ENCODE results near the gene RCAN2. TPM values are rescaled to one million over a fixed set of nuclear protein-coding genes. Genes with fewer than 3 reads are reported as not detected.

Gene RCAN2
- total RNA-seq, 1 experiment from 2014 or later = 3.7 TPM

DNA sequence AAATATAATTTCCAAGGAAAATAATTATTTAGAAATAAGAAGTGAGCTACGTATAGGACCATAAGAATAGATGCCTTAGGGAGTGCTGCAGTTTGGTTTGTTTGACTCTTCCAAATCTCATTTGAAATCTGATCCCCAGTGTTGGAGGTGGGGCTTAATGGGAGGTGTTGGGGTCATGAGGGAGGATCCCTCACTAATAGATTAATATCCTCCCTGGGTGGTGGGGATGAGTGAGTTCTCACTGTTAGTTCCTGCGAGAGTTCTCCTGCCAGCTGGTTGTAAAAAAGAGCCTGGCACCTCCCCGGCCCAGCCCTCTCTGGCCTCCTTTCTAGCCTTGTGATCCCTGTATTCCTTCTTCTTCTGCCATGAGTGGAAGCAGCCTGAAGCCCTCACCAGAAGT, 69.3 kb downstream of the RCAN2 start:
- Mint-ChIP-seq H3K9me3 (ENCODE audit: low read depth, unreplicated experiment) (no peaks in the 10 kb centered on the region), H3K4me3 (ENCODE audit: low read depth, unreplicated experiment) (no peak overlapping the region), H3K4me1 (ENCODE audit: low read depth, unreplicated experiment) (peaks cover 9% of the 10 kb centered on the region), H3K27ac (ENCODE audit: unreplicated experiment) (no peak overlapping the region), H3K27me3 (ENCODE audit: unreplicated experiment) (no peaks in the 10 kb centered on the region), H3K36me3 (ENCODE audit: insufficient read depth, unreplicated experiment) (peaks cover 4% of the 10 kb centered on the region)
- CTCF ChIA-PET = no interaction called here
- BruUV-seq (replicated peaks) = no TSS peak
- intact Hi-C loops (cut with micrococcal nuclease; ENCODE audit: unreplicated experiment) = no loop called here
- TF ChIP-seq, protein P1, sequence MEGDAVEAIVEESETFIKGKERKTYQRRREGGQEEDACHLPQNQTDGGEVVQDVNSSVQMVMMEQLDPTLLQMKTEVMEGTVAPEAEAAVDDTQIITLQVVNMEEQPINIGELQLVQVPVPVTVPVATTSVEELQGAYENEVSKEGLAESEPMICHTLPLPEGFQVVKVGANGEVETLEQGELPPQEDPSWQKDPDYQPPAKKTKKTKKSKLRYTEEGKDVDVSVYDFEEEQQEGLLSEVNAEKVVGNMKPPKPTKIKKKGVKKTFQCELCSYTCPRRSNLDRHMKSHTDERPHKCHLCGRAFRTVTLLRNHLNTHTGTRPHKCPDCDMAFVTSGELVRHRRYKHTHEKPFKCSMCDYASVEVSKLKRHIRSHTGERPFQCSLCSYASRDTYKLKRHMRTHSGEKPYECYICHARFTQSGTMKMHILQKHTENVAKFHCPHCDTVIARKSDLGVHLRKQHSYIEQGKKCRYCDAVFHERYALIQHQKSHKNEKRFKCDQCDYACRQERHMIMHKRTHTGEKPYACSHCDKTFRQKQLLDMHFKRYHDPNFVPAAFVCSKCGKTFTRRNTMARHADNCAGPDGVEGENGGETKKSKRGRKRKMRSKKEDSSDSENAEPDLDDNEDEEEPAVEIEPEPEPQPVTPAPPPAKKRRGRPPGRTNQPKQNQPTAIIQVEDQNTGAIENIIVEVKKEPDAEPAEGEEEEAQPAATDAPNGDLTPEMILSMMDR (IDR thresholded peaks at IDR 0.05; ENCODE audit: unreplicated experiment) = no peak
- no peak for DNase-seq

DNA sequence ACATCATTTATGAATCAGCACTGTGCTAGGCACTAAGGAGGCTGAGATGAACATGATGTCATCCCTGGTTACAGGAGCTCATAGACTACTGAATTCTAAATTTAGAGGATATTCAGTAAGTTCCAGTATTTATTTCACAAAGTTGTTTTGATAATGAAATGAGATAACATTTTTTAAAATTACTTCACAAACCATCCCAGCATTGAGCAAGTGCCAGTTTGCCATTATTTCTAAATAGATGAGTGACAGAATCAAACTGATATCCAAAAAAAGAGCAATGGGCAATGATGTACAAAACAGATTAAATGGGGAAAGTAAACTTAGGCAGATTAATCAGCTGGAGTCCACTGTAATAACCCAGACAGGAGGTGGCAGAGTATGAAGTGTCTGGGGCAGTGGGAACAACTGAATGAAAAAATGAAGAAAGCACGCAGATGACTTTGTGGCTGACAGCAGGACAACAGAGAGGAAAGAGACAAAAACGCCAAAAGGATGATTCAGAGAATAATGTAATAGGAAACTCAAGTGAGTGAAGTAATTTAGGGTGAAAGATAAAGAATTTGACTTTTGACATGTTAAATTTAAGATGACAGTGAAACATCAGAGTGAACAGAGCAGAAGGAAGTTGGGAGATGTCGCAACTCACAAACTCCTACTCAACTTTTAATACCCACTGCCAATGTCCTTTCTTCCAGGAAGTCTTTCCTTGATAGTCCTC, 70.2 kb downstream of the RCAN2 start:
- no peak overlapping the region for H3K4me3 Mint-ChIP-seq (ENCODE audit: low read depth, unreplicated experiment)
- H3K9me3 Mint-ChIP-seq (ENCODE audit: low read depth, unreplicated experiment) = no peaks in the 10 kb centered on the region
- intact Hi-C loops (cut with micrococcal nuclease; ENCODE audit: unreplicated experiment) = no loop called here
- CTCF ChIA-PET = interaction anchor here (1.0 kb wide), 1 partner anchor 203 kb away, joined by 4 read pairs; no protein-coding TSS in a partner anchor
- TF ChIP-seq, protein P1 (IDR thresholded peaks at IDR 0.05; ENCODE audit: unreplicated experiment) = no peak
- H3K4me1 Mint-ChIP-seq (ENCODE audit: low read depth, unreplicated experiment) = peaks cover 9% of the 10 kb centered on the region
- no peaks in the 10 kb centered on the region for H3K27me3 Mint-ChIP-seq (ENCODE audit: unreplicated experiment)
- H3K36me3 Mint-ChIP-seq (ENCODE audit: insufficient read depth, unreplicated experiment) = peaks cover 4% of the 10 kb centered on the region
- BruUV-seq (replicated peaks) = no TSS peak
- no peak overlapping the region for H3K27ac Mint-ChIP-seq (ENCODE audit: unreplicated experiment)
- no peak for DNase-seq

DNA sequence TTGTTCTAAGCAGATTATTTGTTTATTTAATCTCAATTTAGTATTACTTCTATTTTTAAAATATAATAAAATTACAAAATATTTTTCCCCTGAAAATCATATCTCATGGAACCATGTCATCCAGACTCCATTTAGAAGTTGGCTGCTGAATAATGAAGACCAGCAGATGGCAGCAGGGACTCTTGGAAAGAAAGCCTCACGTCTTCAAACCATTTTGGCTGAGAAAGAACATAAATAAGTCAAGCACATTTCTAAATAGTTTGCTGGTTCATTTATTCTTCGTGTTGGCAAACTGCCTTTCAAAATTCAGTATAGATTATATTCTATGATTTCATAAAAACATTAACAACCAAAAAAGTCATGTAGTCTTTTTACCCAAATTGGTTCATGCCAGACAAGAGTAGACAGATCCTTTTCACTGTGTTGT, 71.7 kb downstream of the RCAN2 start:
- H3K36me3 Mint-ChIP-seq (ENCODE audit: insufficient read depth, unreplicated experiment) = peaks cover 4% of the 10 kb centered on the region
- TF ChIP-seq, protein P1 (IDR thresholded peaks at IDR 0.05; ENCODE audit: unreplicated experiment) = no peak
- H3K9me3 Mint-ChIP-seq (ENCODE audit: low read depth, unreplicated experiment) = no peaks in the 10 kb centered on the region
- no peak overlapping the region for H3K4me3 Mint-ChIP-seq (ENCODE audit: low read depth, unreplicated experiment)
- H3K27ac Mint-ChIP-seq (ENCODE audit: unreplicated experiment) = no peak overlapping the region
- BruUV-seq (replicated peaks) = no TSS peak
- intact Hi-C loops (cut with micrococcal nuclease; ENCODE audit: unreplicated experiment) = loop anchor here (1.0 to 2.0 kb wide), 4 partner anchors 73 to 571 kb away; no protein-coding TSS in a partner anchor
- peaks cover 9% of the 10 kb centered on the region for H3K4me1 Mint-ChIP-seq (ENCODE audit: low read depth, unreplicated experiment)
- CTCF ChIA-PET = interaction anchor here (1.0 kb wide), 1 partner anchor 72 kb away, joined by 3 read pairs; the partner anchor contains the start of gene RCAN2
- H3K27me3 Mint-ChIP-seq (ENCODE audit: unreplicated experiment) = no peaks in the 10 kb centered on the region
- DNase-seq = peak; percentile 55

DNA sequence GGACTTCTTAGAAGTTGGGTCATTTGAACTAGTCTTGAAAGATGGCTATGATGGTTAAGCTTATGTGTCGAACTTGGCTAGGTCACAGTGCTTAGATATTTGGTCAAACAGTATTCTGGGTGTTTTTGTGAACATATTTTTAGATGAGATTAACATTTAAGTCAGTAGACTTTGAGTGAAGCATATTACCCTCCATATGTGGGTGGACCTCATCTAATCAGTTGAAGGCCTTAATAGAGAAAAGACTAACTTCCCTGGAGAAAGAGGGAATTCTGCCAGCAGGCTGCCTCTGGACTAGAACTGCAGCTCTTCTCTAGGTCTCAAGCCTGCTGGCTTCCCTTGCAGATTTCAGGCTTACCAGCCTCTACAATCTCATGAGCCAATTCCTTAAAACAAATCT, 76.9 kb downstream of the RCAN2 start:
- intact Hi-C loops (cut with micrococcal nuclease; ENCODE audit: unreplicated experiment) = no loop called here

More for the DNA sequence above, 76.9 kb downstream of the RCAN2 start:
- no TSS peak for BruUV-seq (replicated peaks)
- Mint-ChIP-seq H3K27ac (ENCODE audit: unreplicated experiment) (no peak overlapping the region), H3K9me3 (ENCODE audit: low read depth, unreplicated experiment) (no peaks in the 10 kb centered on the region), H3K4me1 (ENCODE audit: low read depth, unreplicated experiment) (no peaks in the 10 kb centered on the region), H3K36me3 (ENCODE audit: insufficient read depth, unreplicated experiment) (peaks cover 4% of the 10 kb centered on the region), H3K27me3 (ENCODE audit: unreplicated experiment) (no peaks in the 10 kb centered on the region), H3K4me3 (ENCODE audit: low read depth, unreplicated experiment) (no peak overlapping the region)
- CTCF ChIA-PET = interaction anchor here (0.7 kb wide), 1 partner anchor 35 kb away, joined by 3 read pairs; no protein-coding TSS in a partner anchor
- DNase-seq = no peak
- TF ChIP-seq, protein P1 (IDR thresholded peaks at IDR 0.05; ENCODE audit: unreplicated experiment) = no peak

Measured in Calu3 (cell line).